ENCODE results near the gene SYNJ2.

The SYNJ2 gene

DNA sequence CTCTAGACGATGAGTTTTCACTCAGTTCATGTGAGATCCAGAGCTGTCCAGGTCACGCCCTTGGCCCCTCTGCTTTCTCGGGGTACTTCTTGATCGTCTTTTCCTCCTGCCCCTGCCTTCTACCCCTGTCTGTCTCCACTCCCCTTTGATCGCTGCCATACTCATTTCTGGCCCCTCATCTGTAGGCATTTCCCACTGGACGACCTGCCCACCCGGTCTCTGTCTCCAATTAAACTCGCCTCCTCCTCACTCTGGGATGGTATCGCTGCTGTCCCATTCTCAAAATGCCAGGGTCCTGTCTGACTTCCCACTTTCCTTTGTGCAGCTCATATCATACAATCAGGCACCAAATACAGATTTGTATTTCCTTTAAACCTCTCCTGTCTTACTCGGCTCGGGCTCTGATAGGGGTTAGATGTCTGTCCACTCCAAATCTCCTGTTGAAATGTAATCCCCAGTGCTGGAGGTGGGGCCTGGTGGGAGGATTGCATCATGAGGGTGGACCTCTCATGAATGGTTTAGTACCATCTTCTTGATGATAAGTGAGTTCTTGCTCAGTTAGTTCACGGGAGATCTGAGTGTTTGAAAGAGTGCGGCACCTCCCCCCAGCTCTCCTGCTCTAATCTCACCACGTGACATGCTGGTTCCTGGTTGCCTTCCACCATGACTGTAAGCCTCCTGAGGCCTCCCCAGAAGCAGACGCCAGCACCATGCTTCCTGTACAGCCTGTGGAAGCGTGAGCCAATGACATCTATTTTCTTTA, 3.5 kb upstream of the SYNJ2 start:
- DNase-seq (ENCODE audit: low spot score) = no peak

DNA sequence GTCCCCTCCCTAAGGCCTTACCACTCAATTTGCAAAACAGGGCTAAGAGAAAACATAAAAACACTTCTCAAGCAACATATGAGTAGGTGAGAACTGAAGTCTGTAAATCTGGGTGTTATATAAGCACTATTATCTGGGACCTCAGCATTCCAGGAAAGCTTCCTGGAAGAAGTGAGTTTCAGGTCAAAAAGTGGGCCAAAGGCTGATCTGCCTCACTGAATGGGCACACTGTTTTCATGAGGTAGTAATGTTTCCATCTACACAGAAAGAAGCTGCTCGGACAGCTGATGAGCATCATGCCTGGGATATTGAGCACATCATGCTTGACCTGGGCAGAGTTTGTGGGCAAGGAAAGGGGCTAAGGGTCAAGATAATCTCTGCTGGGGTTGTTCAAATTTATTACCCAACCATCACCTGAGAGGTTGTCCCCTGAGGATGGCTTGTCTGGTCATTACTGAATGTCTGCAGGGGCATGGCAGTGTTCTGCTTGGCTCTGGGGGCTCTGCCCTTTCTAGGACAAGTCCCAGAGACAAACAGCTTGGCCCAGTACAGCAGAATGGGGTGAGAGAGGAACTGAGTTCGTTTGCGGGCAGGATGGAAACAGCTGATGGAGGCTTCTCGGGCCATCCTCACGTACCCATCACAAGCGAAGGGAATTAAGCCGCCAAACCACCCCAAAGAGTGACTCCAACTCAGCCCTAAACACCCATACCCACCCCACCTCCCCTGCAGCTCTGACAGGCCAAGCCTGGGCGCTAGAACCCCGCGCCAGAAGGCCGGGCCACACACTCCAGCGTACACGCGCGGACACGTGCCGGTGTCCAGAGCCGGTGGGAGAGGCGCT, 1.2 kb upstream of the SYNJ2 start:
- DNase-seq (ENCODE audit: low spot score) = no peak

DNA sequence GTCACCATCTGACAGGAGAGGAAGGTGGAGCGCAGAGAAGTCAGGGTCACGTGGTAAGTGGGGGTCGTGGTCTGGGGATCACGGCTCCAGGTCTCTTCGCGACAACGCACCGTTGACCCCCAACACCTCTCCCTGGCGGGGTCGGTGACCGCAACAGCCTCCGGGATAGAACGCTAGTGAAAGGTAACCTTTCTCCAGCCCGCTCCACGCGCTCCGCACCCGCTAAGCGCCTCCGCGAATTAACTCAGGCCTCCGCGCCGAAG, 600 bp upstream of the SYNJ2 start:
- DNase-seq (ENCODE audit: low spot score) = no peak

DNA sequence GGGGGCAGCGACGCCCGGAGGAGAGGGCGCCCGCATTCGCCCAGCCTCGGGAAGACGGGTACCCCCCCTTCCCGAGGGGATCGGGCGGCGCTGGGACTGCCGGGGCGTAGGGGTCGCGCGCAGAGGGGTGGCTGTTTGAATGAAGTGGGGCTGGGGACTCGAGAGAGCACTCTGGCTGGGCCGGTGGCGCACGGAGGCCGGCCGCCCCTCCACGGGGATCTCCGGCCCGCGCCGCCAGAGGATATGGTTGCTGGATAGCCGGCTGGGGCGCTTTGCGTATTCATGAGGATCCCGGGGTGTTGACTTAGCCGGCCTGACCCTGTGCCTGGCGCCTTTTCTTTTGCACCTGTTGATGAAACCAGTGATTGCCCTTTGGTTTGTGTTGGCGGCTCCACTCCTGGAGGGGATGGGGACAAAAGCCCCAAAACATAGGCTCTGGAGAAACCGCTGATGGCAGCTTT, 469 bp downstream of the SYNJ2 start:
- no peak for DNase-seq (ENCODE audit: low spot score)

DNA sequence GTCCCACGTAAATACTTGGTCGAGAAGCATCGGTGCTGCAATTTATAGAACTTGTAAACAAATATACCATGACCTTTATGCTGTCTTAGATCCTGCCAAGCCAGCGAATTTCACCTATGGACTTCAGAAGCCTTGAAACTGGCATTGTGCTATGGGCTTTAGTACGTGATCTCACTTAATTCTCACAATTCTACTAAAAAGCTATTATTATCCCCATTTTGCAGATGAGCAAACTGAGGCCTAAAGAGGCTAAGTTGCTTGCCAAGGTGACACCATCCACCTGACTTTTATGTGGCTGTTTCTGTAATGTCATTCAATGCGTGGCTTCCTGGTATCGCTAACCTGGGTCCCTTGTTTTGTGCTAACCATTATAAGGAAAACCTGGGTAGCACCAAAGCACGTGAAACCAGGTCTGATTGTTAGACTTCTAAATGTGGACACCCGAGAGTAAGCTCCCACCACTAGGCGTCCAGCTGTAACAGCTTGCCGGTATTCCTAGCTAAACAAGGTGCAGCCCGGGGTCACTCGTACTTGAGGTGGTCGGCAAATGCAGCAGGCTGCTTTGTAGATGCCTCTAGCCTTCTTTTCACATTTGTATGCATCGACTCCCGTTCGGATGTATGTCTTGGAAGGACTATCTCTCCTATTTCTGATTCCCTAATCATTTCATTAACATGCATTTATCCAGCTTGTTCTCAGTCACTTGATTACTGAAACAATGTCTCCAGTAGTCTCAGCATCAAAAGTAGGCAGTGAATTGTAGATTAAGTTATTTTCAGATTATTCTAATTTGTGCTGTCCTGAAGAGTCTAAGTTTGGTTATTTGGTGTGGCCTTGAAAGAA, 1.1 kb downstream of the SYNJ2 start:
- no peak for DNase-seq (ENCODE audit: low spot score)

DNA sequence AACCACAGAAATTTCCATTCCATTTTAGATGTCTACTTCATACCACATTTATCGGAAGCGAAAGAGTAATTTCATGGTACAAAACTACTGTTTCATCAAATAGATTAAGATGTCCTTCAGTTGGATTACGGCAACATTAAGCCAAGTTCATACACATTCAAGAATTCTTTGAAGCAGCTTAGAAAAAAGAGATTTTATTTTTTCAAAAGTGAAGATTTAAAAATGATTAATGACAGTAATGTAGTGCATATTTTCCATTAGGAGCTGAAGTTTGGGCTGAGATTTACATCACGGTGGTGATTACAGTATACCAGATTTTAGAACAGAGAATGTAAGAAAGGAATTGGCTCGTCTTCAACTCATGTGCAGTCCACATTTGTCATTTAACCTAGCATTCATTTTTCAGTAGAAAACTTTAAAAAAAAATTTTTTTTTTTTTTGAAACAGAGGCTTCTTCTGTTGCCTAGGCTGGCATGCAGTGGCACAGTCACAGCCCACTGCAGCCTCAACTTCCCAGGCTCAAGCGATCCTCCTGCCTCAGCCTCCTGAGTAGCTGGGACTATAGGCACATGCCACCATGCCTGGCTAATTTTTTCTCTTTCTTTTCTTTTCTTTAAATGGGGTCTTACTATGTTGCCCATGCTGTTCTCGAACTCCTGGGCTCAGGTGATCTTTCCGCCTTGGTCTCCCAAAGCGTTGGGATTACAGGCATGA, 1.9 kb downstream of the SYNJ2 start:
- no peak for DNase-seq (ENCODE audit: low spot score)

DNA sequence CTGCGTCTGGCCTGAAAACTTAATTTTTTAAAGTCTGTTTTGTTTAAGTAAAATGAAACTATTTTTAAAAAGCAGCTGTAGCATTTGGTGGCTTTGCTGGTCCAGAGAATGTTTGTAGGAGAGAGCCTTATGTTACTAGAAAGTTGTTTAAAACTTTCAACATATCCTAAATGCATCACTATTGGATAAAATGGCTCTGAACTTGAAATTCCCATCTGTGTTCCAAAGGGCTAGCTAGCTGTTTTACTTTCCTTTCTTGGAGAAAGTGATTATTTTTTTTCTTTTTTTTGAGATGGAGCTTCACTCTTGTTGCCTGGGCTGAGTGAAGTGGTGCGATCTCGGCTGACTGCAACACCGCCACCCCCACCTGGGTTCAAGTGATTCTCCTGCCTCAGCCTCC, 2.5 kb downstream of the SYNJ2 start:
- no peak for DNase-seq (ENCODE audit: low spot score)

DNA sequence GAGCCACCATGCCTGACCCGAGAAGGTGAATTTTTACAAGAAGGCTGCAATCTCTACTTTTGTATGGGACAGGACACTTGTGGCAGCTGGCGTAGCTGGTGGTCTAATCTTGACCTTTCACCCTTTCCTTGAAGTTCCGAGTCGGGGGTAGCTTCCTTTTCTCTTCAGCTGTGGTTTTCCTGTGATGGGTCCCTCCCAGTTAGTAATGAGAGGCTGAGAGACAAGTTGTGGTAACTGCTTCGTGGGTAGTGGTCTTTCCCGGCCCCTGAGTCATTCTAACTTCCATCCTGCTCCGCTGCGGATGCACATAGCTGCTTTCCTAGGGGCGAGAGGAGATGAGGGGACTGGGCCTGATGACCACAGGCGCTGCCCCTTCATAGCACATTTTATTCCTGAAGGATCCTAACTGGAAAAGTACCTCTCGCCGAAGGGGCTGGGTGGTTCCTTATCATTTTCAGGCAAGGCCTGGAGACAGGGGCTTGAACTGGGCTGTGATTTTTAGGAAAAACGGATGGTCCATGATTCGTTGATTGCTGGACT, 3.1 kb downstream of the SYNJ2 start:
- DNase-seq (ENCODE audit: low spot score) = no peak

DNA sequence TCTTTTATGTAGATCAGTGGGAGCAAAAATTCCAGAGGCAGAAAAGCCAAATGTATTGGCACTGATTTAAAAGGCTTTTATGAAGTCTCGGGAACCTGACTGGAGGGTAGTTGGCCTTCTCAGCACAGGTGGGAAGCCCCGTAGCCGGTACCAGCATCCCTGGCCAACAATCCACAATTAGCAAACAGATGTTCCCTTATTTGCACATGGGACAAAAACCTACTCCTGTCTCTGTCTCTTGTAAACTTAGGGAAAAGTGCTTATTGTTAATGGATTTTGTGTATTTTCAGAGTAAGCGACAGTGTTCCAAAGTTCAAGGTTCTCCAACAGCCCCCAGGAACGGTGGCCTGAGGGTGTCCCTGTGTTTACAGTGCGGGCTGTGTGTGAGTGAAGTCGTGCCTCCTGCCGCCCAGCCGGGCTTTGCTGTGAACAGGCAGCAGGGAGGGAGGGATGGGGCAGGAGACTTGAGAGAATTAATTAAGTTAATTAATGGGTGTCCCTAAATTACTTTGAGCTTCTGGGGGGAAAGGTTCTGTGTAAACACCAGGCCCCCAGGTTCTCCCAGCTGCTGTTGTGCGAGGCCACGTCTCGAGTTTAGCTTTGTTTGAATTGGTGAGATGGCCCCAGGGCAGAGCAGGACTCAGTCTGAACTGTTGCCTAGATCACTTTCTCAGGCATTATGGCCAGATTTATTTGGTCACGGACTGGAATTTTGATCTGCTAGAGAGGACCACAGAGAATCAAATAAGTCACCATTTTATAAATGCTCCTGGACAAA, 3.9 kb downstream of the SYNJ2 start:
- no peak for DNase-seq (ENCODE audit: low spot score)

DNA sequence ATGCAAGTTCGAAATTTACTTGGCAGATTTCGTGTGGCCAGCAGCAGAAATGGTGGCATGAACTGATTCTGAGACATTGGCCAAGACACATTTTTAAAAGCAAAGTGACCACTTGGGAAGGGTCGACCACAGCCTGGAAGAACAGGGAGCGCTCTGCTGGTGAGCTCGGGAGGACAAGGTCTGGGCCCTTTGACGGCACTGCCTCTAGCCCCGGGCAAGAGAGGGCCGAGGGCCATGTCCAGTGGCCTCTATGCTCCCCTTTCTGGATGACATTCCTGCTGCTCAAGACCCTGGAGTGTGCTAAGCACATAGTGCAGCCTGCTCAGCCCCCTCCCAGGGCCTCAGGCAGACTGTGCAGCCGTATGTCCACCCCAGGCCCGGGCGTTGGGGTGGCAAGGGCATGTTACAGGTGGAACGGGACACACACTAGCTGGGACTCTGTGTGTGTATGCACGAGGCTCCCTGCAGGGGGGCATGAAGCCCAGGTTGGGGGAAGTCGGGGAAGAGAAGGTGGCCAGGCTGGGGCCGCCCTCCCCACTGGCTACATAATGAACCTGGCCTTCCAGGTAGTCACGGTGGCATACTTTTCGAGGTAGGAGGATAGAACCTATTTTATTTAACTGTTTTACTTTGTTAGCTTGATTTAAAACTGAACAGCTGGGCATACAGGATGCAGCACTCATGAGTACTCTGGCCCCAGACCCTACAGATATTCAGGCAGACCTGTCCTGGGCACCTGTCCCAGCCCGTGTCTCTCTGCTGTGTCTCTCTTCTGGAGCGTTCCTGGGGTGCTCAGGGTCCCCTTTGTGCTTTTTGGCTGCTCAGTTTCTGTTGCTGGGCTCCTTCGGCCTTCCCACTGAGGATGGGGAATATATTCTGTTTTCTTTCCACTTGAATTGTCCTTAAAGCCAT, 6.4 kb downstream of the SYNJ2 start:
- DNase-seq (ENCODE audit: low spot score) = no peak

DNA sequence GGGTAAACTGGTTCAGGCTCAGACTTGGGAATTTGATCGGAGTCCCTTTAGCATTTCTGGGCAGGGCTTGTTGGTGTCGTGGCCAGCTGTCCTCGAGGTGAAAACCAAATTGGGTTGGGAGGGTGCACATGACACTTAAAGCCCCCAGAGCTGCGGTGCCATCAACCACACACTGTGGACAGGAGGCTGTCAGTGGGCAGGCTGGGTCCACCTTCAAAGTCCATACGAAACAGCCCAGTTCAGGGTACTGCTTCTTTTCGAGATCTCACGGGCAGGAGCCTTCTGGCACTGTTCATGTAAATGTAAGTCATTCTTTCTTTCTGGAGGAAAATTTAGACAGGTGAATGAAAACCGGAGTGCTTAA, 7.0 kb downstream of the SYNJ2 start:
- DNase-seq (ENCODE audit: low spot score) = no peak

DNA sequence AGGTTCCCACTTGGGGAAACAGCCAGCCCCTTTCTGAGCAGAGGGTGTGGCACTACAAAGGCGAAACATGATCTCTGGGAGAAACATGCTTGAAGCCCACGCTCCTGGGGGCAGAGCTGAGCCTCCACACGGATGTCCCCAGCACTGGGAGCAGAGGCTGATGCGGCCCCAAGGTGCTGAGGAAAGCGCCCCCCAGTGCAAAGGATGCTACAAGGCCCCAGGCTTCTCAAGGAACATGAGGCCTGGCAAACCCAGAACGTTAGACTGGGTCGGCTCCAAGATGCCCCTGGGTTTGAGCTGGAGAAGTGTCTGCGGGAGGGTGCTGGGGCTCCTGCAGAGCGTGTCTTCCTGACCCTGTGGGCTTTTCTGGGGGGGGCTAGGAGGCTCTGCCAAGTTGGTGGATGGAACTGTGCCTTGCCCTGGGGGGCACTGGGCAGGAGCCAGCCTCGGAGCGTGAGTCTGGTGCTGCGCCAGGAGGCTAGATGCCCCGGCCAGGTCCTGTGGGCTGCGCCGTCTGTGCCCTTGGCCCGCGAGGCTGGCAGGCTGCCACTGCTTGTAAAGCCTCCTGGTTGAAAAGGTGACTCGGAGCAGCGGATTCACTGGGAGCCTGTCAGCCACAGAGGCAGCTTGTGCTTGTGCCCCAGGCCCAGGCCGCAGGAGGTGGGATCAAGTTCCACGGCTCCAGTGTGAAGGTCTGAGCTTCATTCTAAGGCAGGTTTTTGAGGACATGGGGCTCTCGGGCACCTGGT, 8.1 kb downstream of the SYNJ2 start:
- no peak for DNase-seq (ENCODE audit: low spot score)

DNA sequence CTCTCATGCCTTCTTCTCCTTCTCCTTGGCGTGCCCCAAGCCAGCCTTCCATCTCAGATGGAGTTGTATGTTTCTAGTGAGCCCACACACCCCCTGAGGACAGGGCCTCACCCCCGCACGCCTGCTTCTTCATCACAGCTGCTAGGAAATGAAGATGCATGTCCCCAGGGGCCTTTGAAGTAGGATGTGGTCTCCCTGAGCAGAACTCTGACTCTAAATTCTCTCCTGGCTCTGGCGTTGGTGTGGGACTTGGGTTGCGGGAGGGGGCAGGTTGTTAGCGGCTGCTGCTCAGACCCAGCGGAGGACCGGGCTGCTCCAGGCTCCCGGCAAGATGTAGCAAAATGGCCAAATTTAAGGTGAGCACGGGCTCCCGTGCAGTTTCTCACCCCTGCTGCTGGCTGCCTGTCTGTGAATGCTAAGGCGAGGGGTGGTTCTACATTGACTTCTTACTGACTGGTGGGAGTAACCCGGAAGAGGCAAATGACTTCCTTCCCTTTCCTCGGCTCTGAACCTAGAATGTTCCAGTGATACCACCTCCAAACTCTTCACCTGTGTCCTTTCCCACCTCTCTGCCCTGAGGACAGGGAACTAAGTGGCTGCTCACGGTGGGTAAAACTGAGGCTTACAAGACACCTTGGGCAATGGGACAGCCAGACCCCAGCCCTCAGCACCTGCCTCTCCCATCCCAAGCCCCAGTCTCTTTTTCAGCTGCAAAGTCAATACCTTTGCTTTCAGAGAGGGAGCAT, 8.8 kb downstream of the SYNJ2 start:
- no peak for DNase-seq (ENCODE audit: low spot score)

DNA sequence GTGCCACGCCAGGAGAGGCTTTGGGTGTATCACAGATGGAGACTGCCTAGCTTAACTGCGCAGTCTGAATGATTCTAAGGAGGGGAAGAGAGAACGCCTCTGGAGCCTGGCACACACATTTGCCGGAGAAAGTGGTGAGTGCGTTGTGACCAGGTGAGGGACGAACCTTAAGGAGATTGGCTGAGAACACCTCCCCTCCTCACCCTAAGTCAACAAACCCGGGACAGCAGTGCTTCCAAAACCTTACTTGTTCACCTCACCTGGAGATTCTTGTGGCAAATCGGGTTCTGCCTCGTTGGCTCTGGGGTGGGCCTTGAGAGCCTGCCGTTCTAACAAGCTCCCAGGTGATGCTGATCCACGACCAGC, 9.4 kb downstream of the SYNJ2 start:
- DNase-seq (ENCODE audit: low spot score) = no peak

DNA sequence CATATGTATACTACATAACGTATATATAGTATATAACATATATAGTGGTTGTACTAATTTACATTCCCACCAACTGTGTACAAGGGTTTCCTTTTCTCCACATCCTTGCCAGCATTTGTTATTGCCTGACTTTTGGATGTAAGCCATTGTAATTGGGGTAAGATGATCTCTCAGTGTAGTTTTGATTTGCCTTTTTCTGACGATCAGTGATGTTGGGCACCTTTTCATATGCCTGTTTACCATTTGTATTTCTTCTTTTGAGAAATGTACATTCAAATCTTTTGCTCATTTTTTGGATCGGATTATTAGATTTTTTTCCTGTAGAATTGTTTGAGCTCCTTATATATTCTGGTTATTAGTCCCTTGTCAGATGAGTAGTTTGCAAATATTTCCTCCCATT, 11.4 kb downstream of the SYNJ2 start:
- DNase-seq (ENCODE audit: low spot score) = no peak

DNA sequence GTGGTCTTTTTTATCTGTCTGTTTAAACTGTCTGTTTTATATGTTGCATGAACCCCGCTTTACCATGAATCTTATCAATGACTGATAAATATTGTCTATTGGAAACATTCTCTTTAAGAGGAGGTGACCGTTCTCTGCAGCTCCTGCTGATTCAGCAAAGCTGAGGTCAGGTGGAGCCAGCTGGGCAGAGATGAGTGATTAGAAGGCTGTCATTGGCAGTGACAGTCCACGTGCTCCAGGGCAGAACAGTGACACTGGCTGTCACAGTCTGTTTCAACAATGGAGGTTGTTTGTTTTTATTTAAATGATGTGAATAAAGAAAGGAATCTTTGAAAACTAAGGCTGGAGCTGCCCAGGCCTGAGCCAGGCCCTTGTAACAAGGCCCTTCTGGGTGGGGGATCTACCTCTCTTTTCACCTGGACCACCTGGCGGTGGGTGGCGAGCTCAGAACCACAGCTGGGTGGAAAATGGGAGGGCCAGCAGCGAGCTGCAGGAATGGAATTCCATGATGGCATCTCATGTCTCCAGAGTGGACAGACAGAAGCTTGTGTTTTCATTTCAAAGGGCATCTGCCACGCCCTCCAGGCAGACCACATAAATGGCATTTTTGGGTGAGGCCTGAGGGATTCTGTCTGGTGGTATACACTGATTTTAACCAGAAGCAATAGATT, 12.6 kb downstream of the SYNJ2 start:
- DNase-seq (ENCODE audit: low spot score) = no peak

DNA sequence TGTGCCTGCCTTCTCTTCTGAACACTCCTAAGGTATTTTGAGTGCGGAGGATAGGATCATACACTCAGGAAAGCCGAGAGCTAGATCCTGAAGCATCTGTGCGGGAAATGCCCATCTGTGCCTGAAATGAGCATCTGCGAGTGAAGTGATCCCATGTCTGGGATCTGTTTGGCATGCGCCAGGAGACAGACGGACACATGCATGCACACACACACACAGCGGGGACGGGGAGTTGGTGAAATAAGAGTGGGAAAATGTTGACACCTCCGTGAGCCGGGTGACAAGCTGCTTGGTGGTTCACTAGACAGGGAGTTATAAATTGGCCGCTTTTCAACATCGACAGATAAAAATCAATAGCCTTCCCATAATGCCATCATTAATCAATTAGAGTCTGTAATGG, 13.8 kb downstream of the SYNJ2 start:
- DNase-seq (ENCODE audit: low spot score) = no peak

DNA sequence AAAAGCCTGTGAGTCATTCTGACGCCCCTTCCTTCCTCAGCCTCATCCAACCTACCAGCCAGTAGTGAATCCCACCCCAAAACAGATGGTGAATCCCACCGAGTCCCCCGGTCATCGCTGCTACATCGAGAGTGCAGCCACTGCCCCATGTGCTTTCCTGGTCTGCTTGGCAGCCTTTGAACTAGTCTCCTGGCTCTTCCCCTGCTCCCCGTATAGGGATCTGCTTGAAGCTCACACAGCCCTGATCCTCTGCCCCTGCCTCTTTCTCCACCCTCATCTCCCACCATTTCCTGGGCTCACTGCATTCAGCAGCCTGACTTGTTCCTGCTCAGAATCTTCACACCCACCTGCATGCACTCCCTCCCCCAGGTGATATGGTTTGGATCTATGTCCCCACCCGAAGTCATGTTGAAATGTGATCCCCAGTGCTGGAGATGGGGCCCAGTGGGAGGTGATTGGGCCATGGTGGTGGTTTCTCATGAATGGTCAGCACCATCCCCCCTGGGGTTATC, 14.6 kb downstream of the SYNJ2 start:
- no peak for DNase-seq (ENCODE audit: low spot score)

Data from hematopoietic multipotent progenitor cell treated with erythropoietin and hydrocortisone succinate and interleukin-3 and kit ligand, for 17 days (in vitro differentiated cells).